MM.1S (cell line): ENCODE data around the gene FOXO1.

Experiments
- CTCF ChIP-seq: fragments of 300-600 bp; sonication (generic); IDR thresholded peaks from 2 replicates; pipeline ENCODE4 v1.5.1; 2016; ENCODE audit warnings: antibody characterized with exemption, low read length, mixed read lengths
- EZH2 ChIP-seq: fragments of 300-600 bp; sonication (generic); optimal IDR thresholded peaks from 2 replicates; pipeline ENCODE3; 2017; ENCODE audit warnings: low read depth, mild to moderate bottlenecking, antibody characterized with exemption, low read length, mixed read lengths
- EZH2phosphoT487 ChIP-seq: fragments of 300-600 bp; sonication (generic); IDR thresholded peaks from 2 replicates; pipeline ENCODE4 v1.6.1; 2018; ENCODE audit warnings: antibody characterized with exemption, low read length

DNA sequence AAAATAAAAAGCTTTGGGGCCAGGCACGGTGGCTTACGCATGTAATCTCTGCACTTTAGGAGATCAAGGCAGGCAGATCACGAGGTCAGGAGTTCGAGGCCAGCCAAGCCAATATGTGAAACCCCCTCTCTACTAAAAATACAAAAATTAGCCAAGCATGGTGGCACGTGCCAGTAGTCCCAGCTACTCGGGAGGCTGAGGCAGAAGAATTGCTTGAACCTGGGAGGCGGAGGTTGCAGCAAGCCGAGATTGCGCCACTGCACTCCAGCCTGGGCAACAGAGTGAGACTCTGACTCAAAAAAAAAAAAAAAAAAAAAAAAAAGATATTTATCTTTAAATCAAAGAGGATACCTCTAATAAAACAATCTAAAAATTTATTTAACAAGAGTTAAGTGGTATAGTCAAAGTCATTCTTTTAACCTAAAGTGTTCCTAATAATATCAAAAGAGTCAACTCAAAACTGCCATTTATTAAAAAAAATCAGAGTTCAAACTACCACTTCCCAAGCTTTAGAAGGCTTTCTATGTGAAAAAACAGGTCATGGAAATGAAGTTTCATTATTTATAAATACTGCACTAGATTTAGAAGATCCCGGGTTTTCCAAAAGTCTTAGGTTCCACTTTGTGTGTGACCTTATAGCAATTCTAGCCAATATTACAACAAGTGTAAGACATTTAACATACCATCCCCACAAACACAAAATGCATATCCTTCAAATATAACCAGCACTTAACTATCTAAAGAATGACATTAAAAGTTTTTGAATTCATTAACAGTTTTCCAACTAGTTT lies 4.4 kb downstream of the FOXO1 start:
- TF ChIP-seq CTCF, result no peak
- no peak for TF ChIP-seq EZH2
- no peak for TF ChIP-seq EZH2phosphoT487
